Measurements from ENCODE around the gene MANEAL. TPM values are rescaled to one million over a fixed set of nuclear protein-coding genes. Genes with fewer than 3 reads are reported as not detected.

Gene MANEAL, protein sequence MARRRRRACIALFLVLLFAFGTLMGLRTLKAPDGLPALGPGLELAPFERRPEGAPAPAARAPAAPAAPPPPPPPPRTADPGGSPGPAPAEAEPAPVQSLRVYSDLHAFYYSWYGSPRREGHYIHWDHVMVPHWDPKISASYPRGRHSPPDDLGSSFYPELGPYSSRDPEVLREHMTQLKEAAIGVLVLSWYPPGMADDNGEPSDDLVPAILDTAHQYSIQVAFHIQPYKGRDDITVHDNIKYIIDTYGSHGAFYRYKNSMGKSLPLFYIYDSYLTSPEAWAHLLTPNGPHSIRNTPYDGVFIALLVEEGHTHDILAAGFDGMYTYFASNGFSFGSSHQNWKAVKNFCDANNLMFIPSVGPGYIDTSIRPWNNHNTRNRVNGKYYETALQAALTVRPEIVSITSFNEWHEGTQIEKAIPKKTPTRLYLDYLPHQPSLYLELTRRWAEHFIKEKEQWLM
- 1 to 10 TPM in 2 of 3 donors, under 1 TPM in 1; 0.64 to 3.7 (median 2.9) TPM for total RNA-seq

DNA sequence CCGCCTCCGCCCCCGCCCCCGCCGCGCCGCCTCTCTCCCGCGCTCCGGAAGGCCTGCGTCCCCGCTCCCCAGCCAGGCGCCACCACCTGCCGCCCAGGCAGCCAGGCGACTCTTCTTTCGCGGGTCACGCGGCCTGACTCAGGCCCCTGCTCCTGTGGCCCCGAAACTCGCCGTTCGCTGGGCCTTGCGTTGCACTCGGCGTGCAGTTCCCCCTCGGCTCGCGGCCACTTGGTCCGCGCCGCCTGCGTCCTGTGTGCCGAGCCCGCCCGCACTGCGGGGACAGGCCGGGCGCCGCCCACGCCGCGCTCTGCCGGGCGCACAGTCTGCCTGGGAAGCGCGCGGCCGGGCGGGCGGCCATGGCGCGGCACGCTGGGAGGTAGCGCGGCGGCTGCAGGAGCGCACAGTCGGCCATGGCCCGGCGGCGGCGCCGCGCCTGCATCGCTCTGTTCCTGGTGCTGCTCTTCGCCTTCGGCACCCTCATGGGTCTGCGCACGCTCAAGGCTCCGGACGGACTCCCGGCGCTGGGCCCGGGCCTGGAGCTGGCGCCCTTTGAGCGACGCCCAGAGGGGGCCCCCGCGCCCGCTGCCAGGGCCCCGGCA, at the start of gene MANEAL:
TSS of gene MANEAL (plus strand) at position 75 of the 599 bp plus-strand sequence. CDS start at position 411, 336 bp downstream.
- DNase-seq (ENCODE audit: low spot score in 2 of 2), result no peak
- peak within 1 kb of the TSS; percentile 47 to 84 (median 61) for H3K4me3 ChIP-seq
- H3K4me1 ChIP-seq, result peaks cover 6 to 7% of the 10 kb centered on the region in 2 donors
- intact Hi-C loops (cut with DNase I; ENCODE audit: low total_unique reads), result no loop called here
- TF ChIP-seq, protein P1, sequence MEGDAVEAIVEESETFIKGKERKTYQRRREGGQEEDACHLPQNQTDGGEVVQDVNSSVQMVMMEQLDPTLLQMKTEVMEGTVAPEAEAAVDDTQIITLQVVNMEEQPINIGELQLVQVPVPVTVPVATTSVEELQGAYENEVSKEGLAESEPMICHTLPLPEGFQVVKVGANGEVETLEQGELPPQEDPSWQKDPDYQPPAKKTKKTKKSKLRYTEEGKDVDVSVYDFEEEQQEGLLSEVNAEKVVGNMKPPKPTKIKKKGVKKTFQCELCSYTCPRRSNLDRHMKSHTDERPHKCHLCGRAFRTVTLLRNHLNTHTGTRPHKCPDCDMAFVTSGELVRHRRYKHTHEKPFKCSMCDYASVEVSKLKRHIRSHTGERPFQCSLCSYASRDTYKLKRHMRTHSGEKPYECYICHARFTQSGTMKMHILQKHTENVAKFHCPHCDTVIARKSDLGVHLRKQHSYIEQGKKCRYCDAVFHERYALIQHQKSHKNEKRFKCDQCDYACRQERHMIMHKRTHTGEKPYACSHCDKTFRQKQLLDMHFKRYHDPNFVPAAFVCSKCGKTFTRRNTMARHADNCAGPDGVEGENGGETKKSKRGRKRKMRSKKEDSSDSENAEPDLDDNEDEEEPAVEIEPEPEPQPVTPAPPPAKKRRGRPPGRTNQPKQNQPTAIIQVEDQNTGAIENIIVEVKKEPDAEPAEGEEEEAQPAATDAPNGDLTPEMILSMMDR (IDR thresholded peaks at IDR 0.05), result no peak
- no peak for TF ChIP-seq POLR2A (IDR thresholded peaks at IDR 0.05)
- no peak for TF ChIP-seq POLR2AphosphoS5 (IDR thresholded peaks at IDR 0.05)
- peak within 1 kb of the TSS in 1 of 2 donors; percentile 48 for H3K27ac ChIP-seq
- no peaks in the 10 kb centered on the region for H3K27me3 ChIP-seq
- H3K9me3 ChIP-seq, result no peaks in the 10 kb centered on the region
- no peaks in the 10 kb centered on the region for H3K36me3 ChIP-seq

- H3K9me3 ChIP-seq, result peaks cover 0 to 9% of the 10 kb centered on the region in 2 donors
- intact Hi-C loops (cut with DNase I; ENCODE audit: low total_unique reads), result no loop called here
- H3K27me3 ChIP-seq, result peaks cover 0 to 6% of the 10 kb centered on the region in 2 donors
Measured at GRCh38 chr1:37746806-37747205, 46.8 kb upstream of the MANEAL start.

DNA sequence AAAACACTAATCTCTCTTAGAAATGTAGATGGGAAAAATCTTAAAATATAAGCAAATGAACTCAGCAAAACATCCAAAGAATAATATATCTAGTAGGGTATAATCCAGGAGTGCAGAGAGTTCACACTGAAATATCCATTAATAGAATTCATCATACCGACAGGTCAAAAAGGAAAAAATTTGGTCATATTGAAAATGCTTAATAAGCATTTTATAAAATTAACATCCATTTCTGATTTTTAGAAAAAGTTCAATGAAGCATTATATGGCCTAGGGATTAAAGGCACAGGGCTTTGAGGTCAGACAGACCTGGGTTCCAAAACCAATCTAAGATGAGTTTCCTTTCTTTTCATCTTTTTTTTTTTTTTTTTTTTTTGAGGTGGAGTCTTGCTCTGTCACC, 45.1 kb upstream of the MANEAL start:
- H3K27me3 ChIP-seq, result peaks cover 0 to 15% of the 10 kb centered on the region in 2 donors
- H3K4me3 ChIP-seq, result no peak overlapping the region
- no peak for TF ChIP-seq POLR2A (IDR thresholded peaks at IDR 0.05)
- TF ChIP-seq POLR2AphosphoS5 (IDR thresholded peaks at IDR 0.05), result no peak
- TF ChIP-seq, protein P1 (IDR thresholded peaks at IDR 0.05), result no peak
- H3K4me1 ChIP-seq, result no peaks in the 10 kb centered on the region
- intact Hi-C loops (cut with DNase I; ENCODE audit: low total_unique reads), result no loop called here
- H3K9me3 ChIP-seq, result peaks cover 0 to 9% of the 10 kb centered on the region in 2 donors
- no peak for DNase-seq (ENCODE audit: low spot score in 2 of 2)
- H3K27ac ChIP-seq, result no peak overlapping the region
- no peaks in the 10 kb centered on the region for H3K36me3 ChIP-seq

More at GRCh38 chr1:37746806-37747205, 46.8 kb upstream of the MANEAL start:
- Histone ChIP-seq H3K4me3 (no peak overlapping the region), H3K36me3 (no peaks in the 10 kb centered on the region), H3K27ac (no peak overlapping the region), H3K4me1 (no peaks in the 10 kb centered on the region)
- TF ChIP-seq, protein P1 (IDR thresholded peaks at IDR 0.05), result no peak
- TF ChIP-seq POLR2A (IDR thresholded peaks at IDR 0.05) (no peak), POLR2AphosphoS5 (IDR thresholded peaks at IDR 0.05) (no peak)
- no peak for DNase-seq (ENCODE audit: low spot score in 2 of 2)

DNA sequence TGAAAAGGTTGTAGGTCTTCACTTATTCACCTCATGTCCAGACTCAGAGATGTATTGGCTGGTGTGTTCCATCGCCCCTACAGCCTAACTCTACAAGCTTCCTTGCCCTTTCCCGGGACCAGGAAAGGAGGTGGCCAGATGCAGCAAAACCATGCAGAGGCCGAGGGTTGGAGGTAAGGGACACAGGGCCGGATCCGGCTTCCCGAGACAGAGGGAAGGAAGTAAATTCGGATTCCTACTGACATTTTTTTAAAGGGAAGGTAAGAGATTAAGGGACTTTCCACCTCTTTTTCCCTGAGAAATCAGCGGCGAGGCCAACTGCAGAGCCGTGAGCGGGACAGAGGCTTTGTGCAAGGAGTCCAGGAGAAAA, 41.4 kb upstream of the MANEAL start:
- DNase-seq (ENCODE audit: low spot score in 2 of 2), result no peak
- TF ChIP-seq POLR2AphosphoS5 (IDR thresholded peaks at IDR 0.05), result no peak
- no peak for TF ChIP-seq POLR2A (IDR thresholded peaks at IDR 0.05)
- TF ChIP-seq, protein P1 (IDR thresholded peaks at IDR 0.05), result no peak
- Histone ChIP-seq H3K4me3 (peak overlapping the region in 2 of 3 donors; percentile 53 to 69), H3K4me1 (no peaks in the 10 kb centered on the region), H3K27ac (no peak overlapping the region), H3K27me3 (peaks cover 4 to 44% of the 10 kb centered on the region in 2 donors), H3K9me3 (no peaks in the 10 kb centered on the region), H3K36me3 (no peaks in the 10 kb centered on the region)
- intact Hi-C loops (cut with DNase I; ENCODE audit: low total_unique reads), result no loop called here

Data from breast epithelium (tissue), 4 donors.